ENCODE measurements around the gene CHCHD6.

Gene CHCHD6

DNA sequence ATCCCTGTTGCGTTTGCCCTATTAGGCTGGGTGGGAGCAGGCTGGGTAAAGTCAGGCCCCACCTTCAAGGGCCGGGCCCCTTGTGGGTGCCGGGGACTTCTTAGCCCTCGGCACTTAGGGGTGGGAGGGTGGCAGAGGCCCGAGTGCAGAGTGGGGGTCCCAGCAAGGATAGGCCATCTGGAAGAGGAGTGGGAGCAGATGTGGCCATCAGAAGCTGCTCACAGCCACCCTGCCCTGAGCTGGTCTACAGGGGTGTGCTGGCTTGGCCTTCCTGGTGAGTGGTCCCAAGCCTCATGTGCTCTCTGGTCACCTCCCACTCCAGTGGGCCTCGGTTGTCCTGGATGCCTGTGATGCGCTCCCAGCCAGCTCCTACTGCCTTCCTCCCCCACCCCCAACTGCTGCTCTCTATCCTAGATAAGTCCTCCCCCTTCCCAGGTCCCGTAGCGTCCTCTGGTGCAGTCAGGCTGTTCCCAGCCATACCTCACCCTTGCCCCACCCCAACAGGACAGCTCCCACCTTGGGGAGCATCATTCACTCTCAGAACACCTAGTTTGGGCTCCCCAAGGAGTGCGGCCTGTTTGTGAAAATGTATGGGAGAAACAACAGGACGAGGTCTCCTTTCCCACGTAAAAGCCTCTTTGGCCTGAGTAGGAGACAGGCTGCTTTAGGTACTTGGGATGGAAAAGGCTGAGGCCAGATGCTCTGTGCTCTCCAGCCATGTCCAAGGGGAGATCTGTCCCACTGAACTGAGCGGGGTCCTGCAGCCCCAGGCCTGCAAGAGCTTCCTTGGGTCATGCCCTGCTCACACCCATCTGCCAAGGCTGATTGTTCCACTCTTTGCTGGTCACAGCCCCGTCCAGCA lies 254.0 kb downstream of the CHCHD6 start:
- Mint-ChIP-seq H3K36me3 (ENCODE audit: low read depth) (no peaks in the 10 kb centered on the region), H3K4me1 (peaks cover 37% of the 10 kb centered on the region), H3K27me3 (ENCODE audit: low read depth, poor library complexity) (peaks cover 6% of the 10 kb centered on the region), H3K4me3 (no peak overlapping the region), H3K9me3 (no peaks in the 10 kb centered on the region), H3K27ac (peak overlapping the region; percentile 69)
- DNase-seq = no peak
- TF ChIP-seq, protein P1, sequence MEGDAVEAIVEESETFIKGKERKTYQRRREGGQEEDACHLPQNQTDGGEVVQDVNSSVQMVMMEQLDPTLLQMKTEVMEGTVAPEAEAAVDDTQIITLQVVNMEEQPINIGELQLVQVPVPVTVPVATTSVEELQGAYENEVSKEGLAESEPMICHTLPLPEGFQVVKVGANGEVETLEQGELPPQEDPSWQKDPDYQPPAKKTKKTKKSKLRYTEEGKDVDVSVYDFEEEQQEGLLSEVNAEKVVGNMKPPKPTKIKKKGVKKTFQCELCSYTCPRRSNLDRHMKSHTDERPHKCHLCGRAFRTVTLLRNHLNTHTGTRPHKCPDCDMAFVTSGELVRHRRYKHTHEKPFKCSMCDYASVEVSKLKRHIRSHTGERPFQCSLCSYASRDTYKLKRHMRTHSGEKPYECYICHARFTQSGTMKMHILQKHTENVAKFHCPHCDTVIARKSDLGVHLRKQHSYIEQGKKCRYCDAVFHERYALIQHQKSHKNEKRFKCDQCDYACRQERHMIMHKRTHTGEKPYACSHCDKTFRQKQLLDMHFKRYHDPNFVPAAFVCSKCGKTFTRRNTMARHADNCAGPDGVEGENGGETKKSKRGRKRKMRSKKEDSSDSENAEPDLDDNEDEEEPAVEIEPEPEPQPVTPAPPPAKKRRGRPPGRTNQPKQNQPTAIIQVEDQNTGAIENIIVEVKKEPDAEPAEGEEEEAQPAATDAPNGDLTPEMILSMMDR (IDR thresholded peaks at IDR 0.05) = no peak

- TF ChIP-seq, protein P1 (IDR thresholded peaks at IDR 0.05) = no peak
- no peak overlapping the region for H3K27ac Mint-ChIP-seq
Measured at GRCh38 chr3:126958638-126959085, 254.6 kb downstream of the CHCHD6 start.

GRCh38 chr3:126959136-126959920 lies 255.3 kb downstream of the CHCHD6 start:
- H3K27me3 Mint-ChIP-seq (ENCODE audit: low read depth, poor library complexity) = peaks cover 6% of the 10 kb centered on the region
- TF ChIP-seq, protein P1 (IDR thresholded peaks at IDR 0.05) = no peak
- H3K4me3 Mint-ChIP-seq = no peak overlapping the region

More at GRCh38 chr3:126958638-126959085, 254.6 kb downstream of the CHCHD6 start:
- H3K4me3 Mint-ChIP-seq = no peak overlapping the region
- H3K9me3 Mint-ChIP-seq = no peaks in the 10 kb centered on the region
- no peaks in the 10 kb centered on the region for H3K36me3 Mint-ChIP-seq (ENCODE audit: low read depth)
- H3K4me1 Mint-ChIP-seq = peaks cover 37% of the 10 kb centered on the region
- no peak for DNase-seq
- peaks cover 6% of the 10 kb centered on the region for H3K27me3 Mint-ChIP-seq (ENCODE audit: low read depth, poor library complexity)

GRCh38 chr3:126959921-126960603 lies 256.0 kb downstream of the CHCHD6 start:
- Mint-ChIP-seq H3K4me3 (no peak overlapping the region), H3K27ac (peak overlapping the region; percentile 77), H3K36me3 (ENCODE audit: low read depth) (no peaks in the 10 kb centered on the region), H3K9me3 (no peaks in the 10 kb centered on the region), H3K27me3 (ENCODE audit: low read depth, poor library complexity) (peaks cover 6% of the 10 kb centered on the region), H3K4me1 (peaks cover 45% of the 10 kb centered on the region)
- DNase-seq = no peak
- TF ChIP-seq, protein P1 (IDR thresholded peaks at IDR 0.05) = no peak

More at GRCh38 chr3:126959136-126959920, 255.3 kb downstream of the CHCHD6 start:
- Mint-ChIP-seq H3K9me3 (no peaks in the 10 kb centered on the region), H3K27ac (no peak overlapping the region), H3K4me1 (peaks cover 39% of the 10 kb centered on the region), H3K36me3 (ENCODE audit: low read depth) (no peaks in the 10 kb centered on the region)
- DNase-seq = no peak

- Mint-ChIP-seq H3K9me3 (no peaks in the 10 kb centered on the region), H3K27me3 (ENCODE audit: low read depth, poor library complexity) (peaks cover 3% of the 10 kb centered on the region), H3K4me3 (no peak overlapping the region), H3K4me1 (peaks cover 45% of the 10 kb centered on the region), H3K27ac (peak overlapping the region; percentile 77), H3K36me3 (ENCODE audit: low read depth) (no peaks in the 10 kb centered on the region)
- no peak for DNase-seq
- TF ChIP-seq, protein P1 (IDR thresholded peaks at IDR 0.05) = no peak
Measured at GRCh38 chr3:126960604-126960995, 256.6 kb downstream of the CHCHD6 start.

Measured in nephron progenitor cell (in vitro differentiated cells).